ENCODE data around the gene RMI2. TPM values are rescaled to one million over a fixed set of nuclear protein-coding genes. Genes with fewer than 3 reads are reported as not detected.

The RMI2 gene
- total RNA-seq, 2 experiments from 2014 or later, result 1.3 to 1.5 TPM

DNA sequence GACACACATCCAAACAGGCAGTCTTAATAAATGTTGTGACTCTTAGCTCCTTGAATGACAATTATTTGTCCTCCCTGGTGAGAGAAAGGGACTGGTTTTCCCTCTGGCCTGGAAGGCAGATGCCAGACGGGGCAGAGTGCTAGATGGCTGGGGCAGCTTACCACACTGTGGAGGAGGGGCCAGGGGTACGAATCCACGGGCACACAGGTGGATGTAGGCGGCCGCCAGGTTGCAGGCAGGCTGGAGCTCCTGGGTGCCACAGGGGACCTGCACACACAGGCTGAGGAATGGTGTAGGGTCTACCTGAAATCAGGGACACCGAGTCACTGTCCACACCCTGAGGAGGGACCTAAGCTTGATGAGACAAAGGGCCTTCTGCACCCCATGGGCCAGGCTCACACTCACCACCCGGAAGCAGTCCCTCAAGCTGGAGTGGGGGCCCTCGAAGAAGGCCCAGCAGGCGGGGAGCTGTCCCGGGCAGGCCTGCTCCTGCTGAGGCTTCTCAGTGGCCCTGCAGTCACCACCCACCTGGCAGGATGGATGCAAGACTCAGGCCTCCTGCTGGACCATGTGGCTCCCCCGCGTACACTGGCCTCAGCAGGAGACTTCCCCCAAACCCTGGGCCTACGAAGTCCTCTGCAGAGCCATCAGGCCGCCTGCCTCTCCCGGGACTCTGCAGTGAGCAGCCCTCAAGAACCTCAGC is 38.4 kb downstream of the RMI2 start:
- Mint-ChIP-seq H3K27me3 (no peaks in the 10 kb centered on the region), H3K4me3 (no peak overlapping the region), H3K36me3 (ENCODE audit: low read depth) (no peaks in the 10 kb centered on the region), H3K27ac (no peak overlapping the region), H3K4me1 (ENCODE audit: low read depth) (peaks cover 11% of the 10 kb centered on the region), H3K9me3 (no peaks in the 10 kb centered on the region)
- no peak overlapping the region for H3K27ac ChIP-seq (ENCODE audit: low read depth in 1 of 2, low read length in 2 of 2)
- DNase-seq (no peak), ATAC-seq (ENCODE audit: poor library complexity) (no peak)
- TF ChIP-seq, protein P1, sequence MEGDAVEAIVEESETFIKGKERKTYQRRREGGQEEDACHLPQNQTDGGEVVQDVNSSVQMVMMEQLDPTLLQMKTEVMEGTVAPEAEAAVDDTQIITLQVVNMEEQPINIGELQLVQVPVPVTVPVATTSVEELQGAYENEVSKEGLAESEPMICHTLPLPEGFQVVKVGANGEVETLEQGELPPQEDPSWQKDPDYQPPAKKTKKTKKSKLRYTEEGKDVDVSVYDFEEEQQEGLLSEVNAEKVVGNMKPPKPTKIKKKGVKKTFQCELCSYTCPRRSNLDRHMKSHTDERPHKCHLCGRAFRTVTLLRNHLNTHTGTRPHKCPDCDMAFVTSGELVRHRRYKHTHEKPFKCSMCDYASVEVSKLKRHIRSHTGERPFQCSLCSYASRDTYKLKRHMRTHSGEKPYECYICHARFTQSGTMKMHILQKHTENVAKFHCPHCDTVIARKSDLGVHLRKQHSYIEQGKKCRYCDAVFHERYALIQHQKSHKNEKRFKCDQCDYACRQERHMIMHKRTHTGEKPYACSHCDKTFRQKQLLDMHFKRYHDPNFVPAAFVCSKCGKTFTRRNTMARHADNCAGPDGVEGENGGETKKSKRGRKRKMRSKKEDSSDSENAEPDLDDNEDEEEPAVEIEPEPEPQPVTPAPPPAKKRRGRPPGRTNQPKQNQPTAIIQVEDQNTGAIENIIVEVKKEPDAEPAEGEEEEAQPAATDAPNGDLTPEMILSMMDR (IDR thresholded peaks at IDR 0.05), result no peak
- no peak overlapping the region for H3K4me3 ChIP-seq (ENCODE audit: low read length)
- no peaks in the 10 kb centered on the region for H3K9me3 ChIP-seq (ENCODE audit: control insufficient read depth in 1 of 2, insufficient read depth in 1 of 2, low read length in 2 of 2)
- H3K36me3 ChIP-seq (ENCODE audit: insufficient read depth, low read length), result no peaks in the 10 kb centered on the region
- H3K27me3 ChIP-seq (ENCODE audit: control insufficient read depth in 1 of 2, insufficient read depth in 2 of 2, low read length in 2 of 2), result no peaks in the 10 kb centered on the region
- ChIA-PET CTCF (interaction anchor here (1.8 kb wide), 1 partner anchor 12 kb away, joined by 5 read pairs; no protein-coding TSS in a partner anchor), POLR2A (no interaction called here)
- no peaks in the 10 kb centered on the region for H3K4me1 ChIP-seq (ENCODE audit: insufficient read depth, low read length)
- intact Hi-C loops (cut with DNase I, micrococcal nuclease), result no loop called here

DNA sequence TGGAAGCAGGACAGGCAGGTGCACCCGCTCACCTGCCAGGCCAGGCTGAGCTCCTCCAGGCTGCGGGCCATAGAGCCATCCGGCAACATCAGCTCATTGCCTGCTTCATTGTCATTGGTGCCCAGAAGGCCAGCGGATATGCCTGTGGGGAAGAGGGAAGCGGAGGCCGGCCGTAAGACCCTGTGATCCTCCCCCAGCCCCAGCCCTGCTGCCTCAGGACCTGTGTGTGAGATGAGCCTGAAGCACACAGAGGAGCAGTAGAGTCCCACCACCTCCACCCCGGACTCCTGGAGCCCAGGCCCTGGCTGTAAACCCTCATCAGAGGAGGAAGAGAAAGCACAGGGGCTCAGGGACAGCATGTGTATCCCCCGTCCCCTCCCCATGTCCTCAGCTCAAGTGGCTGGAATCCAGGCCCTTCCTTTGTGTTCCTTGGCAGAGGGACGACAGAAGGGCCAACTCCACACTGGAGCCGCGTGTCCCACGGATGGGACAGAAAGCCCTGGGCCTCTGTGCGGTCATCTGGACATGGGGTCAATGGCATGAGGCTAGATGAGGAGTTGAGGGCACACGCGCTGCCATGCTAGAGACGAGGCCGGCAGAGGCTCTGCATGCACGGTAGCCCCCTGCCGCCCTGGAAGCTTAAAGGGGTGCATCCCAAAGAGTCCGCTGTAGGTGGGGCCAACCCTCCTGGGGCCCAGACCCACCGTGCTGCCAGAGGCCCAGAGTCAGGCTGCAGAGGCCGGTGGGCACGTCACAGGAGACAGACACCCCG is 39.1 kb downstream of the RMI2 start:
- no peak overlapping the region for H3K27ac Mint-ChIP-seq

DNA sequence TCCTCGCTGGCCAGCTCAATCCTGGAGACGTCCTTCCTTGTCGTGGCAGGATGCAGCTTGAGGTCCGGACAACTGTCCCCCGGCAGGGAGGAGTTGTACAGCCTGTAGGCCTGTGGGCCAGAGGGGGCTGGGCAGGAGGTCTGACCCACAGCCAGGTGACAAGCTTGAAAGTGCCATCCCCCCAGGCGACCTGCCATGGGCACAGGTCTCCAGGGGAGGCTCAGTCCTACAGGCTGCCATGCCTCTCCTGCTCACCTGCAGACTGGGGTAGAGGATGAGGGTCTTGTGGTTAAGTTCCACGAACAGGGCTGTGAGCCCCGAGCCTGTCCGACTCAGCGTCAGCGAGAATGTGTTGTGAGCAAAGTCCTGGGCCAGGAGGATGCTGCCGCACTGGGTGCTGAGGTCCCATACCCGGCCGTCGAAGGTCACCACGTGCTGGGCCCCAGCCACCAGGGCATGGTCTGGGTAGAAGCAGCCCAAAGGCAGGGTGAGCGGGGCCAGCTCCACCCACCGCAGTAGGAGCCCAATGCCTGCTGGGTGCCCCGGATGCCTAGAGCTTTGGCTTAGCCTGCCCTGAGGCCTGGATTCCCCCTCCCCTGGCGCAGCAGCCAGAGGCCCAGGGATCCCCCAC is 39.8 kb downstream of the RMI2 start:
- CTCF ChIA-PET, result interaction anchor here (1.8 kb wide), 1 partner anchor 11 kb away, joined by 5 read pairs; no protein-coding TSS in a partner anchor
- intact Hi-C loops (cut with DNase I, micrococcal nuclease), result no loop called here

More for the DNA sequence above, 39.1 kb downstream of the RMI2 start:
- H3K9me3 Mint-ChIP-seq, result no peaks in the 10 kb centered on the region
- intact Hi-C loops (cut with DNase I, micrococcal nuclease), result no loop called here
- no peak overlapping the region for H3K4me3 Mint-ChIP-seq
- no peaks in the 10 kb centered on the region for H3K27me3 ChIP-seq (ENCODE audit: control insufficient read depth in 1 of 2, insufficient read depth in 2 of 2, low read length in 2 of 2)
- no peaks in the 10 kb centered on the region for H3K36me3 Mint-ChIP-seq (ENCODE audit: low read depth)
- CTCF ChIA-PET, result interaction anchor here (1.8 kb wide), 1 partner anchor 12 kb away, joined by 5 read pairs; no protein-coding TSS in a partner anchor
- DNase-seq, result peak in 1 of 14 experiments; percentile 9
- H3K4me1 ChIP-seq (ENCODE audit: insufficient read depth, low read length), result no peaks in the 10 kb centered on the region
- no peaks in the 10 kb centered on the region for H3K9me3 ChIP-seq (ENCODE audit: control insufficient read depth in 1 of 2, insufficient read depth in 1 of 2, low read length in 2 of 2)
- H3K36me3 ChIP-seq (ENCODE audit: insufficient read depth, low read length), result no peaks in the 10 kb centered on the region
- TF ChIP-seq, protein P1 (IDR thresholded peaks at IDR 0.05), result no peak
- peaks cover 8% of the 10 kb centered on the region for H3K4me1 Mint-ChIP-seq (ENCODE audit: low read depth)
- H3K27ac ChIP-seq (ENCODE audit: low read depth in 1 of 2, low read length in 2 of 2), result no peak overlapping the region
- POLR2A ChIA-PET, result no interaction called here
- no peak overlapping the region for H3K4me3 ChIP-seq (ENCODE audit: low read length)
- H3K27me3 Mint-ChIP-seq, result no peaks in the 10 kb centered on the region
- ATAC-seq (ENCODE audit: poor library complexity), result no peak

More for the DNA sequence above, 39.8 kb downstream of the RMI2 start:
- no peaks in the 10 kb centered on the region for H3K36me3 ChIP-seq (ENCODE audit: insufficient read depth, low read length)
- Mint-ChIP-seq H3K27ac (no peak overlapping the region), H3K4me3 (no peak overlapping the region), H3K27me3 (no peaks in the 10 kb centered on the region), H3K36me3 (ENCODE audit: low read depth) (no peaks in the 10 kb centered on the region), H3K9me3 (no peaks in the 10 kb centered on the region), H3K4me1 (ENCODE audit: low read depth) (peaks cover 1% of the 10 kb centered on the region)
- DNase-seq, result peak in 1 of 14 experiments; percentile 13
- H3K27me3 ChIP-seq (ENCODE audit: control insufficient read depth in 1 of 2, insufficient read depth in 2 of 2, low read length in 2 of 2), result no peaks in the 10 kb centered on the region
- no peak overlapping the region for H3K4me3 ChIP-seq (ENCODE audit: low read length)
- TF ChIP-seq, protein P1 (IDR thresholded peaks at IDR 0.05), result no peak
- no peak overlapping the region for H3K27ac ChIP-seq (ENCODE audit: low read depth in 1 of 2, low read length in 2 of 2)
- POLR2A ChIA-PET, result no interaction called here
- H3K9me3 ChIP-seq (ENCODE audit: control insufficient read depth in 1 of 2, insufficient read depth in 1 of 2, low read length in 2 of 2), result no peaks in the 10 kb centered on the region
- ATAC-seq (ENCODE audit: poor library complexity), result no peak
- no peaks in the 10 kb centered on the region for H3K4me1 ChIP-seq (ENCODE audit: insufficient read depth, low read length)

All from CD4-positive, alpha-beta T cell (primary cell).